Mammary epithelial cell (primary cell): Measurements from ENCODE around the gene PF4V1.

ENCODE experiments used
- EZH2 ChIP-seq: IDR thresholded peaks from 2 replicates; pipeline ENCODE4 v1.6.1; 2012; ENCODE audit warnings: low read length, inconsistent platforms, borderline replicate concordance
- TF ChIP-seq, protein P1 (sequence below), 2 donors: IDR thresholded peaks in 1 of 2; conservative IDR thresholded peaks in 1 of 2; 2 replicates each; pipeline ENCODE4 v1.5.1; 2011 to 2012; ENCODE audit warnings: inconsistent platforms in 2 of 2, low read length in 2 of 2, mild to moderate bottlenecking in 2 of 2, control low read depth in 1 of 2, low read depth in 1 of 2; ENCODE audit not compliant: insufficient read depth in 1 of 2; ENCODE audit errors: extremely low read depth in 1 of 2

DNA sequence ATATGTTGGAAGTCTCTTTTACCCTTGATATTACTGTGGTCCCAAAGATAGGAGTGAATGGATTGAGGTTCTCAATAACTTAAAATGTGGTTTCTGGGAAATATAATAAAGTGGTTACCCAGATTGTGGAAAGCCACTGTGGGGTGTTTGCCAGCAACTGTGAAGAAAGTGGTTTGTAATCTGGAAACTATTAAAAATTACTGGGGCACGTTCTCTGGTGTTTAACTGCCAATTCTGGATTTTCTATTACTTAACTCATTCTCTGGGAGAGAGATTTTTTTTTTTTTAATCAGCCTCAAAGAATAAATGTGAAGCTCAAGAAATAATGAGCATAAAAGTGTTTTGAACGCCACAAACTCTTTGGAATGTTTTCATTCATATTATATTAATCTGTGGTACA is 21.5 kb upstream of the PF4V1 start:
- TF ChIP-seq, protein P1, sequence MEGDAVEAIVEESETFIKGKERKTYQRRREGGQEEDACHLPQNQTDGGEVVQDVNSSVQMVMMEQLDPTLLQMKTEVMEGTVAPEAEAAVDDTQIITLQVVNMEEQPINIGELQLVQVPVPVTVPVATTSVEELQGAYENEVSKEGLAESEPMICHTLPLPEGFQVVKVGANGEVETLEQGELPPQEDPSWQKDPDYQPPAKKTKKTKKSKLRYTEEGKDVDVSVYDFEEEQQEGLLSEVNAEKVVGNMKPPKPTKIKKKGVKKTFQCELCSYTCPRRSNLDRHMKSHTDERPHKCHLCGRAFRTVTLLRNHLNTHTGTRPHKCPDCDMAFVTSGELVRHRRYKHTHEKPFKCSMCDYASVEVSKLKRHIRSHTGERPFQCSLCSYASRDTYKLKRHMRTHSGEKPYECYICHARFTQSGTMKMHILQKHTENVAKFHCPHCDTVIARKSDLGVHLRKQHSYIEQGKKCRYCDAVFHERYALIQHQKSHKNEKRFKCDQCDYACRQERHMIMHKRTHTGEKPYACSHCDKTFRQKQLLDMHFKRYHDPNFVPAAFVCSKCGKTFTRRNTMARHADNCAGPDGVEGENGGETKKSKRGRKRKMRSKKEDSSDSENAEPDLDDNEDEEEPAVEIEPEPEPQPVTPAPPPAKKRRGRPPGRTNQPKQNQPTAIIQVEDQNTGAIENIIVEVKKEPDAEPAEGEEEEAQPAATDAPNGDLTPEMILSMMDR (conservative IDR thresholded peaks at IDR 0.05 in 1 of 2, IDR thresholded peaks at IDR 0.05 in 1 of 2; ENCODE audit: extremely low read depth in 1 of 2, insufficient read depth in 1 of 2, low read depth in 1 of 2, low read length in 2 of 2): no peak
- TF ChIP-seq EZH2: no peak
